ENCODE data around the gene RCOR3. TPM values are rescaled to one million over a fixed set of nuclear protein-coding genes. Genes with fewer than 3 reads are reported as not detected.

RCOR3 gene
- total and polyA plus RNA-seq, 7 donors: 7.6 to 60.3 (median 40.7) TPM

GRCh38 chr1:211257826-211258225 is 1.3 kb upstream of the RCOR3 start:
- Histone ChIP-seq H3K4me1 (peaks cover 0 to 40% (median 32%) of the 10 kb centered on the region in 4 donors), H3K27ac (peak overlapping the region; percentile 99 to 100 (median 100)), H3K36me3 (no peaks in the 10 kb centered on the region), H3K27me3 (no peaks in the 10 kb centered on the region), H3K9me3 (no peaks in the 10 kb centered on the region), H3K4me3 (peak overlapping the region; percentile 75 to 99 (median 94))
- no peak for DNase-seq
- TF ChIP-seq POLR2AphosphoS5 (IDR thresholded peaks at IDR 0.05) (no peak), CTCF (IDR thresholded peaks at IDR 0.05) (no peak), POLR2A (IDR thresholded peaks at IDR 0.05) (no peak), EP300 (IDR thresholded peaks at IDR 0.05) (no peak)
- intact Hi-C loops (cut with DNase I): loop anchor here (2.0 to 5.0 kb wide), 3 partner anchors 69 to 569 kb away; partner anchors contain the start of genes KCNH1 and TRAF5
- 3 to 8% methylated on average over 2 of the region's 2 CpGs for WGBS, 2 donors

- no peak for TF ChIP-seq EP300 (IDR thresholded peaks at IDR 0.05)
- peak in 1 of 4 donors; percentile 6 for TF ChIP-seq POLR2AphosphoS5 (IDR thresholded peaks at IDR 0.05)
- TF ChIP-seq POLR2A (IDR thresholded peaks at IDR 0.05): no peak
- TF ChIP-seq CTCF (IDR thresholded peaks at IDR 0.05): peak in 1 of 4 experiments; percentile 12
- 1% methylated on average over 17 of the region's 17 CpGs for WGBS, 2 donors
- Histone ChIP-seq H3K27ac (peak overlapping the region; percentile 99 to 100 (median 100)), H3K27me3 (no peaks in the 10 kb centered on the region), H3K36me3 (peaks cover 0 to under 1% (median 0%) of the 10 kb centered on the region in 4 donors), H3K4me1 (peaks cover 0 to 40% (median 32%) of the 10 kb centered on the region in 4 donors), H3K4me3 (peak overlapping the region; percentile 75 to 99 (median 94)), H3K9me3 (no peaks in the 10 kb centered on the region)
- peak; percentile 94 for DNase-seq
- intact Hi-C loops (cut with DNase I): loop anchor here (2.0 to 5.0 kb wide), 3 partner anchors 69 to 569 kb away; partner anchors contain the start of genes KCNH1 and TRAF5
Measured at GRCh38 chr1:211258310-211258755, 833 bp upstream of the RCOR3 start.

- peak overlapping the region; percentile 99 to 100 (median 100) for H3K27ac ChIP-seq
- peaks cover 0 to 40% (median 32%) of the 10 kb centered on the region in 4 donors for H3K4me1 ChIP-seq
- no peaks in the 10 kb centered on the region for H3K27me3 ChIP-seq
- TF ChIP-seq POLR2A (IDR thresholded peaks at IDR 0.05): no peak
- no peak for TF ChIP-seq POLR2AphosphoS5 (IDR thresholded peaks at IDR 0.05)
- no peak for TF ChIP-seq CTCF (IDR thresholded peaks at IDR 0.05)
- TF ChIP-seq EP300 (IDR thresholded peaks at IDR 0.05): no peak
- no peaks in the 10 kb centered on the region for H3K9me3 ChIP-seq
- H3K36me3 ChIP-seq: peaks cover 0 to 5% (median 0%) of the 10 kb centered on the region in 4 donors
- intact Hi-C loops (cut with DNase I): loop anchor here (2.0 to 5.0 kb wide), 4 partner anchors 68 to 568 kb away; partner anchors contain the start of genes KCNH1 and TRAF5
- WGBS, 2 donors: 1% methylated on average over 39 of the region's 39 CpGs
- DNase-seq: peak; percentile 85
- peak overlapping the region; percentile 75 to 99 (median 94) for H3K4me3 ChIP-seq
Measured at GRCh38 chr1:211259638-211260126, 516 bp downstream of the RCOR3 start.

GRCh38 chr1:211260141-211261107 is 1.3 kb downstream of the RCOR3 start:
- intact Hi-C loops (cut with DNase I): loop anchor here (2.0 kb wide), 1 partner anchor 122 kb away; no protein-coding TSS in a partner anchor
- no peaks in the 10 kb centered on the region for H3K27me3 ChIP-seq
- peak; percentile 93 for DNase-seq
- H3K36me3 ChIP-seq: peaks cover 0 to 8% (median 0%) of the 10 kb centered on the region in 4 donors
- H3K4me1 ChIP-seq: peaks cover 0 to 40% (median 32%) of the 10 kb centered on the region in 4 donors
- H3K4me3 ChIP-seq: peak overlapping the region; percentile 75 to 99 (median 94)
- H3K27ac ChIP-seq: peak overlapping the region; percentile 99 to 100 (median 100)
- TF ChIP-seq POLR2AphosphoS5 (IDR thresholded peaks at IDR 0.05) (peak in 3 of 4 donors; percentile 60 to 72 (median 69)), EP300 (IDR thresholded peaks at IDR 0.05) (no peak), CTCF (IDR thresholded peaks at IDR 0.05) (no peak), POLR2A (IDR thresholded peaks at IDR 0.05) (no peak)
- WGBS, 2 donors: 0 to 1% methylated on average over 59 of the region's 59 CpGs
- H3K9me3 ChIP-seq: no peaks in the 10 kb centered on the region

Data from sigmoid colon (tissue), 7 donors.